Keratinocyte (primary cell): Measurements from ENCODE around the gene CNTNAP5. TPM values are rescaled to one million over a fixed set of nuclear protein-coding genes. Genes with fewer than 3 reads are reported as not detected.

ENCODE experiments used
- DNase-seq: peaks from one replicate; pipeline ENCODE4 v3.0.0-alpha.2; 2011; ENCODE audit warnings: low read depth, missing footprints, low spot score
- FAIRE-seq: peaks from 2 replicates; lab custom pipeline; 2011; peaks lifted over from hg19 to GRCh38; lab: Jason Lieb, UNC
- H2AFZ ChIP-seq: 2 replicates; pipeline ENCODE4 v1.6.0; 2012; ENCODE audit warnings: low read length, control low read depth, inconsistent platforms; ENCODE audit not compliant: control insufficient read depth
- H3K27ac ChIP-seq: 2 replicates; pipeline ENCODE4 v1.5.1; 2011; ENCODE audit warnings: low read length; ENCODE audit not compliant: control insufficient read depth, insufficient read depth
- H3K27me3 ChIP-seq: 3 replicates; pipeline ENCODE4 v1.6.0; 2011; ENCODE audit warnings: low read length; ENCODE audit not compliant: control insufficient read depth, insufficient read depth; ENCODE audit errors: extremely low read depth
- H3K36me3 ChIP-seq, 2 experiments: 2 replicates in 1 of 2; 3 replicates in 1 of 2; pipeline ENCODE4 v1.5.1; 2011; ENCODE audit warnings: low read length in 2 of 2, mild to moderate bottlenecking in 1 of 2; ENCODE audit not compliant: control insufficient read depth in 2 of 2, insufficient read depth in 2 of 2; ENCODE audit errors: extremely low read depth in 1 of 2
- H3K4me1 ChIP-seq: 3 replicates; pipeline ENCODE4 v1.5.1; 2011; ENCODE audit warnings: low read length; ENCODE audit not compliant: control insufficient read depth, insufficient read depth; ENCODE audit errors: extremely low read depth
- H3K4me2 ChIP-seq: 3 replicates; pipeline ENCODE4 v1.6.0; 2011; ENCODE audit warnings: low read depth, low read length; ENCODE audit not compliant: control insufficient read depth, insufficient read depth; ENCODE audit errors: extremely low read depth
- H3K4me3 ChIP-seq, 3 experiments: fragments of 200-600 bp in 1 of 3; sonication (generic) in 1 of 3; 2 replicates in 2 of 3; 3 replicates in 1 of 3; pipeline ENCODE4 v1.5.1; 2011 to 2016; ENCODE audit warnings: low read length in 3 of 3, mild to moderate bottlenecking in 3 of 3, control low read depth in 2 of 3, inconsistent platforms in 1 of 3, low read depth in 1 of 3, mixed read lengths in 1 of 3, mixed run types in 1 of 3, moderate library complexity in 1 of 3; ENCODE audit not compliant: control insufficient read depth in 2 of 3, insufficient read depth in 2 of 3; ENCODE audit errors: extremely low read depth in 1 of 3
- H3K79me2 ChIP-seq: 2 replicates; pipeline ENCODE4 v1.6.0; 2012; ENCODE audit warnings: low read length; ENCODE audit not compliant: control insufficient read depth, insufficient read depth
- H3K9ac ChIP-seq: 3 replicates; pipeline ENCODE4 v1.6.0; 2011; ENCODE audit warnings: low read length; ENCODE audit not compliant: control insufficient read depth, insufficient read depth; ENCODE audit errors: extremely low read depth
- H3K9me1 ChIP-seq: 3 replicates; pipeline ENCODE4 v1.6.0; 2011; ENCODE audit warnings: low read length; ENCODE audit not compliant: control insufficient read depth, insufficient read depth; ENCODE audit errors: extremely low read depth
- H3K9me3 ChIP-seq: 2 replicates; pipeline ENCODE4 v1.5.1; 2012; ENCODE audit warnings: low read depth, low read length; ENCODE audit not compliant: control insufficient read depth
- H4K20me1 ChIP-seq: 3 replicates; pipeline ENCODE4 v1.6.0; 2011; ENCODE audit warnings: low read length; ENCODE audit not compliant: control insufficient read depth, insufficient read depth; ENCODE audit errors: extremely low read depth
- CTCF ChIP-seq, 3 experiments: IDR thresholded peaks in 1 of 3; conservative IDR thresholded peaks in 1 of 3; optimal IDR thresholded peaks in 1 of 3; 2 replicates in 2 of 3; 3 replicates in 1 of 3; pipeline versions ENCODE3 to v1.5.1; 2011; ENCODE audit warnings: low read length in 3 of 3, mild to moderate bottlenecking in 3 of 3, moderate library complexity in 2 of 3, control low read depth in 1 of 3, inconsistent platforms in 1 of 3; ENCODE audit not compliant: insufficient read depth in 2 of 3; ENCODE audit errors: extremely low read depth in 1 of 3
- EZH2 ChIP-seq: IDR thresholded peaks from one replicate; pipeline ENCODE4 v1.6.1; 2012; ENCODE audit warnings: inconsistent platforms, mild to moderate bottlenecking, low read length, moderate library complexity
- dilution Hi-C: fragments of 300-500 bp; cut with MboI; formaldehyde crosslinking; loops from one replicate; pipeline ENCODE4 v1.7.0; 2020; ENCODE audit warnings: low sequenced_read_pairs; ENCODE audit not compliant: extremely low pct_ligation_motif_present
- polyA plus RNA-seq, 5 experiments: library from polyadenylated mRNA; depleted of rRNA in 3 of 5; stranded (reverse) in 3 of 5; stranded (forward) in 1 of 5; unstranded in 1 of 5; fragments of >200 nt; gene quantifications; 1 replicate in 1 of 5; 2 replicates in 3 of 5; 3 replicates in 1 of 5; pipeline versions ENCODE4 v1.2.1 to v1.2.3, GENCODE V29; 2011 to 2012; ENCODE audit warnings: missing spikeins in 2 of 5, low read depth in 1 of 5, low replicate concordance in 1 of 5

Gene CNTNAP5
- polyA plus RNA-seq, 1 donor (not counting 4 experiments of a cell fraction or from before 2014, with no cell fraction given): not detected

DNA sequence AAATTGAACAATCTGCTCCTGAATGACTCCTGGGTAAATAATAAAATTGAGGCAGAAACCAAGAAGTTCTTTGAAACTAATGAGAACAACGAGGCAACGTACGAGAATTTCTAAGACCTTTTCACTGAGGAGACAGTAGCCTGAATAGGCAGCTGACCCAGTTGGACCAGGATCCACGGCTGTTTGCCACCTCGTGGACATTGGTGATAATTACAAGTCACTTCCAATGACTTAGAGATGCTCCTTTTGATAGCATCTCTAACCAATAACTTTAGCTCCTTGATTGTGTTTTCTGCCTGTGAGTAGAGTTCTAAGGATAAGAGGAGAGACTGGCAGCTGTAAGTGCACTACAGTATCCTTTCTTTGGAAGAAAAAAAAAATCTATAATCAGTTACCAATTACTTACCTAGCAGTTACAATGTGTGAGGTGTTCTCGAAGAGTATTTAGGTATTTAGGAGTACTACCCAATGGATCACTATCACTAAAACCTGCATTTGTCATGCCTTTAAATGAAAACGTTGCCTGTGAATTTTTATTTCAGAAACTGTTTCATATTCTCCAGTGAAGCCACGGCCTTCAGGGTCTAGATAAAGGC, 31.3 kb upstream of the CNTNAP5 start:
- no peak for FAIRE-seq
- Histone ChIP-seq H2AFZ (no peak overlapping the region), H3K4me1 (no peaks in the 10 kb centered on the region), H3K9ac (no peak overlapping the region), H3K36me3 (no peaks in the 10 kb centered on the region), H3K27ac (no peak overlapping the region), H4K20me1 (no peaks in the 10 kb centered on the region), H3K79me2 (no peaks in the 10 kb centered on the region), H3K9me1 (no peaks in the 10 kb centered on the region), H3K27me3 (no peaks in the 10 kb centered on the region), H3K9me3 (no peaks in the 10 kb centered on the region), H3K4me2 (no peak overlapping the region), H3K4me3 (no peak overlapping the region)
- TF ChIP-seq CTCF (optimal IDR thresholded peaks at IDR 0.05 in 1 of 3, IDR thresholded peaks at IDR 0.05 in 1 of 3, conservative IDR thresholded peaks at IDR 0.05 in 1 of 3; ENCODE audit: extremely low read depth in 1 of 3, insufficient read depth in 2 of 3, low read length in 3 of 3) (peak in 2 of 3 experiments; percentile 36 to 46), EZH2 (no peak)
- dilution Hi-C loops: no loop called here
- DNase-seq: no peak

- no peak overlapping the region for H2AFZ ChIP-seq
- H3K79me2 ChIP-seq: no peaks in the 10 kb centered on the region
- dilution Hi-C loops: no loop called here
- H3K9me1 ChIP-seq: no peaks in the 10 kb centered on the region
- DNase-seq (no peak), FAIRE-seq (no peak)
- H3K9me3 ChIP-seq: no peaks in the 10 kb centered on the region
- H3K27me3 ChIP-seq: no peaks in the 10 kb centered on the region
- TF ChIP-seq CTCF (optimal IDR thresholded peaks at IDR 0.05 in 1 of 3, IDR thresholded peaks at IDR 0.05 in 1 of 3, conservative IDR thresholded peaks at IDR 0.05 in 1 of 3; ENCODE audit: extremely low read depth in 1 of 3, insufficient read depth in 2 of 3, low read length in 3 of 3) (no peak), EZH2 (no peak)
- H4K20me1 ChIP-seq: no peaks in the 10 kb centered on the region
- no peaks in the 10 kb centered on the region for H3K4me1 ChIP-seq
- no peak overlapping the region for H3K4me3 ChIP-seq
- no peak overlapping the region for H3K4me2 ChIP-seq
- H3K36me3 ChIP-seq: no peaks in the 10 kb centered on the region
- H3K27ac ChIP-seq: no peak overlapping the region
- no peak overlapping the region for H3K9ac ChIP-seq
These were observed 25.4 kb upstream of the CNTNAP5 start for GRCh38 chr2:123999681-124000080.
